Keratinocyte (primary cell): ENCODE data around the gene PPM1M. TPM values are rescaled to one million over a fixed set of nuclear protein-coding genes. Genes with fewer than 3 reads are reported as not detected.

Experiments
- DNase-seq: peaks from one replicate; pipeline ENCODE4 v3.0.0-alpha.2; 2011; ENCODE audit warnings: low read depth, missing footprints, low spot score
- FAIRE-seq: peaks from 2 replicates; lab custom pipeline; 2011; peaks lifted over from hg19 to GRCh38; lab: Jason Lieb, UNC
- H2AFZ ChIP-seq: 2 replicates; pipeline ENCODE4 v1.6.0; 2012; ENCODE audit warnings: low read length, control low read depth, inconsistent platforms; ENCODE audit not compliant: control insufficient read depth
- H3K27ac ChIP-seq: 2 replicates; pipeline ENCODE4 v1.5.1; 2011; ENCODE audit warnings: low read length; ENCODE audit not compliant: control insufficient read depth, insufficient read depth
- H3K27me3 ChIP-seq: 3 replicates; pipeline ENCODE4 v1.6.0; 2011; ENCODE audit warnings: low read length; ENCODE audit not compliant: control insufficient read depth, insufficient read depth; ENCODE audit errors: extremely low read depth
- H3K36me3 ChIP-seq, 2 experiments: 2 replicates in 1 of 2; 3 replicates in 1 of 2; pipeline ENCODE4 v1.5.1; 2011; ENCODE audit warnings: low read length in 2 of 2, mild to moderate bottlenecking in 1 of 2; ENCODE audit not compliant: control insufficient read depth in 2 of 2, insufficient read depth in 2 of 2; ENCODE audit errors: extremely low read depth in 1 of 2
- H3K4me1 ChIP-seq: 3 replicates; pipeline ENCODE4 v1.5.1; 2011; ENCODE audit warnings: low read length; ENCODE audit not compliant: control insufficient read depth, insufficient read depth; ENCODE audit errors: extremely low read depth
- H3K4me2 ChIP-seq: 3 replicates; pipeline ENCODE4 v1.6.0; 2011; ENCODE audit warnings: low read depth, low read length; ENCODE audit not compliant: control insufficient read depth, insufficient read depth; ENCODE audit errors: extremely low read depth
- H3K4me3 ChIP-seq, 3 experiments: fragments of 200-600 bp in 1 of 3; sonication (generic) in 1 of 3; 2 replicates in 2 of 3; 3 replicates in 1 of 3; pipeline ENCODE4 v1.5.1; 2011 to 2016; ENCODE audit warnings: low read length in 3 of 3, mild to moderate bottlenecking in 3 of 3, control low read depth in 2 of 3, inconsistent platforms in 1 of 3, low read depth in 1 of 3, mixed read lengths in 1 of 3, mixed run types in 1 of 3, moderate library complexity in 1 of 3; ENCODE audit not compliant: control insufficient read depth in 2 of 3, insufficient read depth in 2 of 3; ENCODE audit errors: extremely low read depth in 1 of 3
- H3K79me2 ChIP-seq: 2 replicates; pipeline ENCODE4 v1.6.0; 2012; ENCODE audit warnings: low read length; ENCODE audit not compliant: control insufficient read depth, insufficient read depth
- H3K9ac ChIP-seq: 3 replicates; pipeline ENCODE4 v1.6.0; 2011; ENCODE audit warnings: low read length; ENCODE audit not compliant: control insufficient read depth, insufficient read depth; ENCODE audit errors: extremely low read depth
- H3K9me1 ChIP-seq: 3 replicates; pipeline ENCODE4 v1.6.0; 2011; ENCODE audit warnings: low read length; ENCODE audit not compliant: control insufficient read depth, insufficient read depth; ENCODE audit errors: extremely low read depth
- H3K9me3 ChIP-seq: 2 replicates; pipeline ENCODE4 v1.5.1; 2012; ENCODE audit warnings: low read depth, low read length; ENCODE audit not compliant: control insufficient read depth
- H4K20me1 ChIP-seq: 3 replicates; pipeline ENCODE4 v1.6.0; 2011; ENCODE audit warnings: low read length; ENCODE audit not compliant: control insufficient read depth, insufficient read depth; ENCODE audit errors: extremely low read depth
- EZH2 ChIP-seq: IDR thresholded peaks from one replicate; pipeline ENCODE4 v1.6.1; 2012; ENCODE audit warnings: inconsistent platforms, mild to moderate bottlenecking, low read length, moderate library complexity
- dilution Hi-C: fragments of 300-500 bp; cut with MboI; formaldehyde crosslinking; loops from one replicate; pipeline ENCODE4 v1.7.0; 2020; ENCODE audit warnings: low sequenced_read_pairs; ENCODE audit not compliant: extremely low pct_ligation_motif_present
- polyA plus RNA-seq, 5 experiments: library from polyadenylated mRNA; depleted of rRNA in 3 of 5; stranded (reverse) in 3 of 5; stranded (forward) in 1 of 5; unstranded in 1 of 5; fragments of >200 nt; gene quantifications; 1 replicate in 1 of 5; 2 replicates in 3 of 5; 3 replicates in 1 of 5; pipeline versions ENCODE4 v1.2.1 to v1.2.3, GENCODE V29; 2011 to 2012; ENCODE audit warnings: missing spikeins in 2 of 5, low read depth in 1 of 5, low replicate concordance in 1 of 5
- TF ChIP-seq, protein P1 (sequence below), 3 experiments: IDR thresholded peaks in 1 of 3; conservative IDR thresholded peaks in 1 of 3; optimal IDR thresholded peaks in 1 of 3; 2 replicates in 2 of 3; 3 replicates in 1 of 3; pipeline versions ENCODE3 to v1.5.1; 2011; ENCODE audit warnings: low read length in 3 of 3, mild to moderate bottlenecking in 3 of 3, moderate library complexity in 2 of 3, control low read depth in 1 of 3, inconsistent platforms in 1 of 3; ENCODE audit not compliant: insufficient read depth in 2 of 3; ENCODE audit errors: extremely low read depth in 1 of 3

PPM1M gene
- polyA plus RNA-seq, 1 donor (not counting 4 experiments of a cell fraction or from before 2014, with no cell fraction given): 6.4 TPM

GRCh38 chr3:52237657-52238172 is 7.8 kb upstream of the PPM1M start:
- Histone ChIP-seq H3K9me3 (no peaks in the 10 kb centered on the region), H2AFZ (no peak overlapping the region), H4K20me1 (peaks cover 8% of the 10 kb centered on the region), H3K9me1 (no peaks in the 10 kb centered on the region), H3K27me3 (no peaks in the 10 kb centered on the region), H3K4me3 (peak overlapping the region; percentile 75 to 91 (median 76)), H3K9ac (peak overlapping the region; percentile 89), H3K4me1 (peaks cover 28% of the 10 kb centered on the region), H3K4me2 (peak overlapping the region; percentile 80), H3K27ac (peak overlapping the region; percentile 22), H3K79me2 (peaks cover 57% of the 10 kb centered on the region), H3K36me3 (peaks cover 5 to 13% of the 10 kb centered on the region in 2 experiments)
- no peak for DNase-seq
- no peak for TF ChIP-seq EZH2
- TF ChIP-seq, protein P1, sequence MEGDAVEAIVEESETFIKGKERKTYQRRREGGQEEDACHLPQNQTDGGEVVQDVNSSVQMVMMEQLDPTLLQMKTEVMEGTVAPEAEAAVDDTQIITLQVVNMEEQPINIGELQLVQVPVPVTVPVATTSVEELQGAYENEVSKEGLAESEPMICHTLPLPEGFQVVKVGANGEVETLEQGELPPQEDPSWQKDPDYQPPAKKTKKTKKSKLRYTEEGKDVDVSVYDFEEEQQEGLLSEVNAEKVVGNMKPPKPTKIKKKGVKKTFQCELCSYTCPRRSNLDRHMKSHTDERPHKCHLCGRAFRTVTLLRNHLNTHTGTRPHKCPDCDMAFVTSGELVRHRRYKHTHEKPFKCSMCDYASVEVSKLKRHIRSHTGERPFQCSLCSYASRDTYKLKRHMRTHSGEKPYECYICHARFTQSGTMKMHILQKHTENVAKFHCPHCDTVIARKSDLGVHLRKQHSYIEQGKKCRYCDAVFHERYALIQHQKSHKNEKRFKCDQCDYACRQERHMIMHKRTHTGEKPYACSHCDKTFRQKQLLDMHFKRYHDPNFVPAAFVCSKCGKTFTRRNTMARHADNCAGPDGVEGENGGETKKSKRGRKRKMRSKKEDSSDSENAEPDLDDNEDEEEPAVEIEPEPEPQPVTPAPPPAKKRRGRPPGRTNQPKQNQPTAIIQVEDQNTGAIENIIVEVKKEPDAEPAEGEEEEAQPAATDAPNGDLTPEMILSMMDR (optimal IDR thresholded peaks at IDR 0.05 in 1 of 3, IDR thresholded peaks at IDR 0.05 in 1 of 3, conservative IDR thresholded peaks at IDR 0.05 in 1 of 3; ENCODE audit: extremely low read depth in 1 of 3, insufficient read depth in 2 of 3, low read length in 3 of 3): no peak
- dilution Hi-C loops: no loop called here
- peak; percentile 62 for FAIRE-seq

GRCh38 chr3:52238193-52238760 is 7.3 kb upstream of the PPM1M start:
- FAIRE-seq: peak; percentile 61
- Histone ChIP-seq H2AFZ (no peak overlapping the region), H3K9ac (peak overlapping the region; percentile 89), H3K36me3 (peaks cover 5 to 13% of the 10 kb centered on the region in 2 experiments), H3K9me1 (no peaks in the 10 kb centered on the region), H3K4me1 (peaks cover 29% of the 10 kb centered on the region), H3K9me3 (no peaks in the 10 kb centered on the region), H3K27ac (peak overlapping the region; percentile 22), H4K20me1 (peaks cover 5% of the 10 kb centered on the region), H3K27me3 (no peaks in the 10 kb centered on the region), H3K4me2 (peak overlapping the region; percentile 80), H3K79me2 (peaks cover 53% of the 10 kb centered on the region), H3K4me3 (peak overlapping the region; percentile 75 to 91 (median 76))
- TF ChIP-seq, protein P1 (optimal IDR thresholded peaks at IDR 0.05 in 1 of 3, IDR thresholded peaks at IDR 0.05 in 1 of 3, conservative IDR thresholded peaks at IDR 0.05 in 1 of 3; ENCODE audit: extremely low read depth in 1 of 3, insufficient read depth in 2 of 3, low read length in 3 of 3): no peak
- TF ChIP-seq EZH2: no peak
- no peak for DNase-seq
- dilution Hi-C loops: no loop called here
